Smooth muscle cell of the brain vasculature (primary cell): ENCODE measurements around the gene BRAP.
"Not testable (repeated sequence)": the region's sequence is repeated elsewhere in the genome, so short reads cannot be mapped to it uniquely, and the experiment has no call there.

Experiments
- DNase-seq: peaks from one replicate; pipeline ENCODE4 v3.0.0-alpha.2; 2012; ENCODE audit warnings: low read depth, low spot score

Gene BRAP

DNA sequence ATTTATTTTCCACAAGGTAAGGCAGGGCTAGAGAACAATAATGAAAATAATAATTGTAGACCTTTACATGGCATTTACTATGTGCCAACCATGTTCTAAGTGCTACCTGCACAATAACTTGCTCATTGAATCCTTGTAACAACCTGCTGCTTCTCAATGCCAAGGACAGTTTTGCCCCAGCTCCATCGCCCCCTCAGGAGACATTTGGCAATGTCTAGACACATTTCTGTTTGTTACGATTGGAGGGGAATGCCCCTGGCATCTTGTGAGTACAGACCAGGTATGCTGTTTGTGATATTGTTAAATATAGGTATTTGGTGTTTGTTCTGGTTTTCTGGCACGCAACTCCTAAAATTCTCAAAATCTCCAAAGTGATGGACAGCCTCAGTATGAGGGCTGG, 78.5 kb downstream of the BRAP start:
- no peak for DNase-seq

DNA sequence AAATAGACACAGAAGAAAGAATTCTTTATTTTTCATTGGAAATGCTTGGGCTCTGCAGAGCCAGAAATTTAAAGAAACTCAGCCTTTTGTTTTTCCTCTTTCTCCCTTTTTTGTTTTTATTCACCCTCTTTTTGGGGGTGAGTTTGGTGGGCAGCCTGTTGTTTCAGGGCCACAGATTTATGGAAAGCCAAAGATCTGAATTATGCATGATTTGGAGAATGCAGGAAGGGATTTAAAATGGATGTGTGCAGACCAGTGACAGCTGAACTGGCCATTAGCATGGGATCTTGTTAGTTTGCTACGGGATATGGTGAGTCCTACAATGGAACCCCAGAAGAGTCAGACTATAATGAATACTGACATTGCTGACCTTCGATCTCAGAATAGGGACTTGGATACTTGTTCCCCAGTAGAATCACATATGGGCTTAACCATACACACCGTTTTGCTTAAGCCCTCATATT, 79.0 kb downstream of the BRAP start:
- no peak for DNase-seq

DNA sequence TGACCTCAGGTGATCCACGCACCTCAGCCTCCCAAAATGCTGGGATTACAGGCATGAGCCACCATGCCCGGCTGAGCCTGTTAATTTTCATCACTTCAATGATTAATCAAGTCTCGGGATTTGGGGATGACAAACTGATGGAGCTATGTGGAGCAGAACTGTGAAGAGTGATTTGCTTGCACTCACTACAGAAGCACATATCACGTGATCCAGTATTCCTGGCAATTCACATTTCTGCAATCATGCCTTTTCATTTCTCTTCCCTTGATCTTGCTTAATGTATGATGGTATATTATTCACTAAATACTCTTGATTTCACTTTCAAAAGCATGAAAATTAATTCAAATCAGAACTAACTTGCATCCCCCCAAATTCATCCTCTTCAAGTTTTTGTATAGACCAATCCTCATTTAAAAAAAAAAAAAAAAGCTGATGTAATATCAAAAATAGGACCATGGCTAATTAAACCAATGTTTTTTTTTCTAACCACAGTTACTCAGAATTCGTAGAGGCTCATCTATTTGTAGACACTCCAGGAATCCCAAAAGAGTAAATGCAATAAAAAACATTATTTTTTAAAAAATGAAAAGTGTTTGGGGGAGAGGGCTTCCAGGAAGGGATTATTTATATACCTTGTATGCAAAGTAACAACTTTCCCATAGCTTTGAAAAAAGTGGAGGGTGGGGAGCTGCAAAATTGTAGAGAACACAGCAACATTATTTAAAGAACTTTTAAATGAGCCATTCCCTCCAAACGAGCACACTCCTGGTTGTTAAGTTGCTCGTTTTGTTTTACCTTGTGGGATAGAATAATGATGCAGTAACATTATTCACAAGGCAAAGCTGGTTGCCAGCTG, 79.6 kb downstream of the BRAP start:
- no peak for DNase-seq

DNA sequence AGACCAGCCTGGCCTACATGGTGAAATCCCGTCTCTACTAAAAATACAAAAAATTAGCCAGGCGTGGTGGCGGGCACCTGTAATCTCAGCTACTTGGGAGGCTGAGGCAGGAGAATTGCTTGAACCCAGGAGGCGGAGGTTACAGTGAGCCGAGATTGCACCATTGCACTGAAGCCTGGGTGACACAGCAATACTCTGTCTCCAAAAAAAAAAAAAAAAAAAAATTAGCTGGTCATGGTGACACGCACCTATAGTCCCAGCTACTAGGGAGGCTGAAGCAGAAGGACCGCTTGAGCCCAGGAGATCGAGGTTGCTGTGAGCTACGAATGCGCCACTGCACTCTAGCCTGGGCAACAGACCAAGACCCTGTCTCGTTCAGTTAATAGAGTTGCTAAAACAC, 82.9 kb downstream of the BRAP start:
- not testable (repeated sequence) for DNase-seq

DNA sequence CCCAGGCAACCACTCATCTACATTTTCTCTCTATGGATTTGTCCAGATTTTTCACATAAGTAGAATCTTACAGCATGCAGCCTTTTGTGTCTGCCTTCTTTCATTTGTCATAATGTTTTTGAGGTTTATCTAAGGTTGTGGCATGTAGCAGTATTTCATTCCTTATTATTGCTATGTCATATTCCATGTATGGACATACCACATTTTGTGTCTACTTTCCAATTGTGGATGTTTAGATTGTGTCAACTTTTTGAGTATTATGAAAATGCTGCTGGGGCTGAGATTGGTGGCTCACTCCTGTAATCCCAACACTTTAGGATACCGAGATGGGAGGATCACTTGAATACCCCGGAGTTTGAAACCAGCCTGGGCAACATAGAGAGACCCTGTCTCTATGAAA, 83.4 kb downstream of the BRAP start:
- no peak for DNase-seq

DNA sequence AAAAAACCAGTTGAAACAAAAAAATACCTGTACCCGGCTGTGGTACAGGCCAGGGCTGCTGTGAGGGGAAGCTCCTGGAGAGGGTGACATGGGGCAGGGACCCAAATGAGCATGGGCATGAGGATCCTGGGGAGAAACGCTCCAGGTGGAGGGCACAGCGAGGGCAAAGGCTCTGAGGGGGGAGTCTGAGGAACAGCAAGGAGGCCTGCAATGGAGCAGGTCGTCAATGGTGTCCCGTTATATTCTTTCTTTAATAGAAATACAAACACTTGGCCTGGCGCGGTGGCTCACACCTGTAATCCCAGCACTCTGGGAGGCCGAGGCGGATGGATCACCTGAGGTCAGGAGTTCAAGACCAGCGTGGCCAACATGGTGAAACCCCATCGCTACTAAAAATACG, 84.8 kb downstream of the BRAP start:
- DNase-seq = not testable (repeated sequence)

DNA sequence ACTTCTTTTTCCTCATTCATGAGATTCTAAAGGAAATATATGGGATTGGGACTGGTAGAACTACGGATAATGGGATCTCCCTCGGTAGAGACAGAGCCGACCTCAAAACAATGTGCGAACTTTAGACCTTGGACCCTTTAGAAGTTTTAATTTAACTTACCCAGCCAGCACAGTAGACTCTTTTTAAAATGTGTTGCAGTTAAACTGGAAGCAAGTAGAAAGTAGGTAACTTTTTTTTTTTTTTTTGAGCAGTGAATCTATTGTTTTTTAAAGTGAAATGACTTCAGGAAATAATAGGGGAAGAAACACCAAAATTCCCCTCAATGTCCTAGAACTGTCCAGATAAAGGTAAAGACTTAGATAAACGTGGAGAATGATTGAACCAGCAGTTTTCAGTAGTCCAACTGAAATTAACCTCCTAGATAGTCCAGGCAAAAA, 85.5 kb downstream of the BRAP start:
- no peak for DNase-seq

DNA sequence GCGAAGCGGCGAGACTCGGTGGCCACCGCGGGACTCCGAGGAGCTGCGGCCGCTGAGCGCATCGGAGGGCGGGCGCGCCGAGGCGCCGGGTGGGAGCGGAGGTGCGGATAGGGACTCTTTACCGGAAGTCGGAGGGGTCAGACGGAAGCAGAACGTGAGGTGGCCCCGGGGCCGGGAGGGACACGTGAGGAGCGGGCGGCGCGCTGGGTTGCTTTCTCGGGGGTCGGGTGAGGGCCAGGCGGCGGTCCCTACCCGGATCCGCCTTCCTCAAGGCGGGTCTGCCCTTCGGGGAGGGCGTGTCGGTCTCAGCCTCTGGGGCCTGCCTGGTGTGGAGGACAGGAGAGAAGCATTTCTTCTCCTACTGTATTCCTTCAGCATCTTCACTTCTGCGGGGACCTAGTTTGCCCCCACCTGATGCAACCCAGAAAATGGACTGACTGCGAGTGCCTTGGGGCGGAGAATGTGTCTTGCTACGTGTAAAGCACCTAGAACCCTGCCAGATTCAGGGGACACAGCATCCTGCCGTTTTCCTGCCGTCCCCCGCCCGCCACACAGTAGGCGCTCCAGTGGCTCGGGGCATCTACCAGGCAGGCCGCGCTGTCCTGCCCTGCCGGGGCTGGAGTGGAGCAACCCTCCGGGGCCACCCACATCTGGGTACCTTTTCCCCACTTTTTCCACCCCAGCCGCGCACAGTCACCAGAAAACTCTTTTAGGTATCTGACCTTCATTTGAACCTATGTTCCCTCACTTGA, 86.1 kb downstream of the BRAP start:
- peak; percentile 86 for DNase-seq

DNA sequence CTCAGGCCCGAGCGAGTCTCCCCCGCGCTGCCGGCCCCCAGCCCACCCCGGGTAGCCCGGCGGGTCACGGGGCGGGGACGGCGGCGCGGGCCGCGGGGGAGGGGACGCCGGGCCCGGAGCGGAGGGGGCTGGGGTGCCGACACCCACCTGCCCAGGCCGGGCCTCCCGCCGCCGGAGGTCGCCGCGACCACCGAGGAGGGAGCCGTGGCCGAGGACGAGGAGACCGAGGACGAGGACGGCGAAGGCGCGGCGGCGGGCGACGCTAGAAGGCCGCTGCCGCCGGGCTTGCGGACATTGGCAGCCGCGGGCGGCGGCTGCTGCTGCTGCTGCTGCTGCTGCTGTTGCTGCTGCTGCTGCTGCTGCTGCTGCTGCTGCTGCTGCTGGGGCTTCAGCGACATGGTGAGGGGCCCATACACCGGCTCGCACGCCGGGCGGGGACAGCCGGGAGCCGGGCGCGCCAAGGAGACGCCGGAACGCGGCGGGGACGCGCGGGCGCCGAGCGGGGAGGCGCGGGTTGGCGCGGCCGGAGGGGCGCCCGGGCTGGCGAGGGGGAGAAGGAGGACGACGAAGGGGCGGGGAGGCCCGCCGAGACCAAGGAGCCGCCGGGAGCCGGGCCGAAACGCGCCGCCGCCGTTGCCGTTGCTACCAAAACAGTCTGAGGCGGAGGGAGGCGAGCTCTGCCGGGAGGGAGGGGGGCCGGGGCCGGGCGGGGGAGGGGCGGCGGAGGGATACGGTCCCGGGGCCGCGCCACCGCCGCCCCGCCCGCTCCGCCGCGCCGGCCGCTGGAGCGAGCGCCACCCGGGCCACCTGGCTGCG, 86.9 kb downstream of the BRAP start, which contains the start of gene ATXN2:
Gene ATXN2 (minus strand): TSS at position 679 of the 816 bp plus-strand sequence. CDS start 281 bp downstream, at position 398.
- DNase-seq = no peak

DNA sequence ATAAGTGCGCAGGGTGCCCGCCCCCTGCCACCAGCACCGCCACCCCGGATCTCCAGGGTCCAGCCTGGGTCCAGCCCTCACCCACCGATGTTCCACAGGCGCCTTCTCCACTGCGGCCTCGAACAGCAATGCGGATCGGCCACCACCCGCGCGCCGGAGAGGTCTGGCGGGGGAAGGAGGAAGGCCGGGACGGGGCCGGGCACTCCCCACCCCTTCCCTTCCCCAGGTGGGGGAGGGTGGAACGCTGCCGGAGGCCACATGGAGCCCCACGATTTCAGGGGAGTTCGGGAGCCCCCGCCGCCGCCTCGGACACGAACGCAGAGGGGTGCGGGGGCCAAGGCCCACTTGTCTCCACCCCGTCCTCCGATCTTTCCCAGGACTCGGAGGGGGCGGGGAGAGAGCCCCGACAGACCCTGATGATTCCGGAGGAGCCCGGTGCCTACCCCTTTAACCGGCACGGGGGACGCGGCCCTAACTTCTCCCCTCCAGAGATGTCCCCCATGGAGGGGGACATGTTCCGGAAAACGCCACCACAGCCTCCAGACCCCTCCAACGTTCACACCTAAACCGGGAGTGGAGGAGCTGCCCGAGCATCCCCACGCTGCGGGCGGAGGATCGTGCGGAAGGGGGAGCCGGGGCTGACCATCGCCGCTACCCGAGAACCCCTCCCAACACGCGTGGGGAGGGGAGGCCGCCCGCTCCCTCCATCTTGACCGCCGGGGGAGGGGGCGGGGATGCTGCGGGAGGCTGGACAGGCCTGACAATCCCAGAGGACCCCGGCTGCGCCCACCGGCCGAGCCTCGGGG, 87.7 kb downstream of the BRAP start:
- no peak for DNase-seq

DNA sequence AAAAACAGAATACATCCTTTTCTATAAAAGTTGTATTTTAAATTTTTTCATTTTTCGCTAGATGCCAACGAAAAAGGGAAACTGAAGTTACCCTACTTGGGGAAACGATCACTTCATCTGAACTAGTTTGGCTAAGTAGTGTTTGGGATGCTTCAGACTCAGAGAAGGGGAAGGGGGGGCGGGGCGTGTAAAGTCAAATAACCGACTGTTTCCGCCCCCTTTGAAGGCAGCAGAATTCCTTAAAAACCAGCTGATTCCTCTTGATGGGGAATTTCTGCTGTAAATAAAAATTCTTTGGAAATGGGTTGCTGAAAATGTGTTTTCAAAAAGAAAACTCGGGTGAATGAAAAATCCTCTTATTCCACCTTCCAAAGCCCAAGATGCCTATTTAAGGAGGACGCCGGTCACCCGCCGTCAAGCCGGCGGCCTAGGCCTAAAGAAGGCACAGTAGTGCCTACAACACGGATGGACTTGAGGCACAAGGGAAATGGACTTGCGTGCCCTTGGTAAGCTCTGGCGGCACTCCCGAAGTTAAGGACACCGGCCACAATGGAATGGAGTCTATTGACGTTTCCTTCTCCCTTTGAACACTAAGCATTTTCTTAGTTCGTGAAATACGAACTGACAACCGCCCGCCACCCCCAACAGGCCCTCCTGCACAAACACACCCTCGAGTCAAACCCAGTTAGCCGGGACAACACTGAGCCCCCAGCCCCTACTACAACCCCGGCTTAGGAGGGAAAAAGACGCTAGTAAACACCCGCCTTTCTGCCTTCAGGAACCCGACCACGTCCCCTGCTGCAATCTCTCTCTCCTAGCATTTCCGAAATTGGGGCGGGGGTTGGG, 88.5 kb downstream of the BRAP start:
- no peak for DNase-seq

DNA sequence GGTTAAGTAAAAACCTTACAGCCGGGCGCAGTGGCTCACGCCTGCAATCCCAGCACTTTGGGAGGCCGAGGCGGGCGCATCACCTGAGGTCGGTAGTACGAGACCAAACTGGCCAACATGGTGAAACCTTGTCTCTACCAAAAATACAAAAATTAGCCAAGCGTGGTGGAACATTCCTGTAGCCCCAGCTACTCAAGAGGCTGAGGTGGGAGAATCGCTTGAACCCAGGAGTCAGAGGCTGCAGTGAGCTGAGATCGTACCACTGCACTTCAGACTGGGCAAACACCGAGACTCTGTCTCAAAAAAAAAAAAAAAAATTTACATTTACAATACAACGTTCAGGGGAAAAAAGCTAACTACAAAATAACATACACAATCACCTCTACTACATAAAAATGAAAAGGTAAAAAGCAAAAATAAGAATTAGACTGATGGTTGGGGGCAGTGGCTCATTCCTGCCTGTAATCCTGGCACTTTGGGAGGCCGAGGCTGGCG, 90.4 kb downstream of the BRAP start:
- not testable (repeated sequence) for DNase-seq
